Nephron progenitor cell (in vitro differentiated cells): ENCODE results near the gene DNAJC4.
A peak's percentile ranks its signal among the peaks of the same experiment; 100 is the strongest.

Experiments
- DNase-seq: peaks from one replicate; pipeline ENCODE4 v3.0.0; 2021
- H3K27ac Mint-ChIP-seq: 2 replicates; pipeline ENCODE4 v1.8.0; 2021; ENCODE audit warnings: mild to moderate bottlenecking, moderate library complexity, mixed read lengths
- H3K27me3 Mint-ChIP-seq: 2 replicates; pipeline ENCODE4 v1.8.0; 2021; ENCODE audit warnings: mild to moderate bottlenecking, low read depth, mixed read lengths; ENCODE audit not compliant: poor library complexity
- H3K36me3 Mint-ChIP-seq: 2 replicates; pipeline ENCODE4 v1.8.0; 2021; ENCODE audit warnings: low read depth, mixed read lengths
- H3K4me1 Mint-ChIP-seq: 2 replicates; pipeline ENCODE4 v1.8.0; 2021; ENCODE audit warnings: mixed read lengths
- H3K4me3 Mint-ChIP-seq: 2 replicates; pipeline ENCODE4 v1.8.0; 2021; ENCODE audit warnings: mild to moderate bottlenecking, moderate library complexity, mixed read lengths
- H3K9me3 Mint-ChIP-seq: 2 replicates; pipeline ENCODE4 v1.8.0; 2021; ENCODE audit warnings: mild to moderate bottlenecking, moderate library complexity, mixed read lengths
- CTCF ChIP-seq: fragments of 200-600 bp; sonication (generic); IDR thresholded peaks from 2 replicates; pipeline ENCODE4 v1.5.0; 2021; ENCODE audit warnings: antibody characterized with exemption

The DNAJC4 gene

DNA sequence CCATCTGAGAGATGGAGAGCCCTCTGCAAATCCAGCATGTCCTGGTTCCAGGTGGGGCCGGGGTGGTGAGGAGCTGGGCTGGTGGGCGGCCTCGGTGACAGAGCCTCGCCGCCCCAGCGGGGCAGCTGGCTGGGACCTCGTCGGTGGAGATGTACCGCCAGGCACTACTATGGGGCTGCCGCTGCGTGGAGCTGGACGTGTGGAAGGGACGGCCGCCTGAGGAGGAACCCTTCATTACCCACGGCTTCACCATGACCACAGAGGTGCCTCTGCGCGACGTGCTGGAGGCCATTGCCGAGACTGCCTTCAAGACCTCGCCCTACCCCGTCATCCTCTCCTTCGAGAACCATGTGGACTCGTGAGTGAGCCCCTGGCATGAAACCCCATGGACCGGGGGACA lies 28.0 kb downstream of the DNAJC4 start:
- Mint-ChIP-seq H3K36me3 (peaks cover 21% of the 10 kb centered on the region), H3K27me3 (peaks cover 2% of the 10 kb centered on the region), H3K4me3 (no peak overlapping the region), H3K27ac (no peak overlapping the region), H3K4me1 (peaks cover 26% of the 10 kb centered on the region), H3K9me3 (no peaks in the 10 kb centered on the region)
- no peak for DNase-seq
- no peak for TF ChIP-seq CTCF

DNA sequence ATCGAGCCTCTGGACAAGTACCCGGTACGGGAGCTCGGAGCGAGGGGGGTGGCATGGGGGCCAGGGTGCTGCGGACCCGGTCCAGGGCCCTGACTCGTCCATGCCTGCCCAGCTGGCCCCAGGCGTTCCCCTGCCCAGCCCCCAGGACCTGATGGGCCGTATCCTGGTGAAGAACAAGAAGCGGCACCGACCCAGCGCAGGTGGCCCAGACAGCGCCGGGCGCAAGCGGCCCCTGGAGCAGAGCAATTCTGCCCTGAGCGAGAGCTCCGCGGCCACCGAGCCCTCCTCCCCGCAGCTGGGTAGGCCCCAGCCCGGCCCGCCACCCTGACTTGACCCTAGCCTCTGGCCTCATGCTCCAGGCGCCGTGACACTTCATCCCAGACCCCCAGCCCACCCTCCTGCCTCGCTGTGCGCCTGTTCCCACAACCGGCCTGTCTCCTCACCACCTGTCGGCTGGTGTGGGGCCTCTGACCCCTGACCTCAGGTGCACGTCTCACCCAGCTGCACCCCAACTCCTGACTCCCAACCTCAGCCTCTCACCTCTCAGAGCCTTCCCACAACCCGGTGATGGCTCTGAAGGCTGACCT lies 28.7 kb downstream of the DNAJC4 start:
- Mint-ChIP-seq H3K27me3 (peaks cover 2% of the 10 kb centered on the region), H3K27ac (peak overlapping the region; percentile 89), H3K4me1 (peaks cover 25% of the 10 kb centered on the region), H3K36me3 (peaks cover 21% of the 10 kb centered on the region), H3K9me3 (no peaks in the 10 kb centered on the region), H3K4me3 (no peak overlapping the region)
- no peak for TF ChIP-seq CTCF
- DNase-seq: no peak

DNA sequence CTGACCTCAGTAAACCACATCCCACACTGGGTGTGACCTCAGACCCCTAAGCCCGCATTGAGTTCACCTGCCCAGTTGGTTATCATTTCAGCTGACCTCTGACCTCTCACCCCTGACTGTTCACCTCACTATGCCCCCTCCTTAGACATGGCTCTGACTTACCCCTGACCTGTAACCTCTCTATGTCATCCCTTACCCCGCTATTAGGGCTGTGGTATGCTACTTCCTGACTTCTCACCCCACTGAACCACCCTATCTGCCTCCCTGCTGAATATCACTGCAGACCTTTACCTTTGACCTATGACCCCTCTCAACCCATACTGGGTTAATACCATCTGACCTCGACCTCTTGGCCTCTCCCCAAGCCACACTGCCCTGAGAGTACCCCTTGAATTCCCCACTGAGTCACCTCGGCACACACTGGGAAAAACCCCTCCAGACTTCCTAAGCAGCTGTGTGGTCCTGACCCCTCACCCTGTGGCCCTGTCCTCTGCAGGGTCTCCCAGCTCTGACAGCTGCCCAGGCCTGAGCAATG lies 29.3 kb downstream of the DNAJC4 start:
- no peak for TF ChIP-seq CTCF
- H3K4me1 Mint-ChIP-seq: peaks cover 30% of the 10 kb centered on the region
- no peak for DNase-seq
- H3K4me3 Mint-ChIP-seq: no peak overlapping the region
- peaks cover 21% of the 10 kb centered on the region for H3K36me3 Mint-ChIP-seq
- peaks cover 2% of the 10 kb centered on the region for H3K27me3 Mint-ChIP-seq
- no peaks in the 10 kb centered on the region for H3K9me3 Mint-ChIP-seq
- H3K27ac Mint-ChIP-seq: peak overlapping the region; percentile 89

DNA sequence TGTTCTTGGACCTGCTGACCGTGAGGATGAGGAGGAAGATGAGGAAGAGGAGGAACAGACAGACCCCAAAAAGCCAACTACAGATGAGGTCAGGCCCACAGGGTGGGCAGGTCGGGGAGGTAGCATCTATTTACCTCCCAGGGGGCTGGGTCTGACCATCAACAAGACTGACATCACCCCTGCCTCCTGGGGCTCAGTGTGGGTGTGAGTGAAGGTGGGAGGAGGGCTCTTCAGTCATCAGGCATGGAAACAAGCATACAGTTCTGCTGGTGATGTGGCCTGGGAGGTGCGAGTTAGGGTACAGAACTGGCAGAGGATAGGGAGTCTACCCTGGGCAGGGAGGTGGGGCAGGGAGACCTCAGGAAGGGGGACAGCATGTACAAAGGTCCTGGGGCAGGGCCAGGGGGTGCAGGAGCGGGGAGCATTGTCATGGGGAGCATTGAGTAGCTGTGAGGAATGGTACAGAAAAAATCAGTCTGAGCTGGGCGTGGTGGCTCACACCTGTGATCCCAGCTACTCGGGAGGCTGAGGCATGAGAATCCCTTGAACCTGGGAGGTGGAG lies 29.9 kb downstream of the DNAJC4 start:
- Mint-ChIP-seq H3K27ac (peak overlapping the region; percentile 89), H3K27me3 (peaks cover 2% of the 10 kb centered on the region), H3K4me3 (no peak overlapping the region), H3K9me3 (no peaks in the 10 kb centered on the region), H3K36me3 (peaks cover 21% of the 10 kb centered on the region), H3K4me1 (peaks cover 30% of the 10 kb centered on the region)
- no peak for DNase-seq
- no peak for TF ChIP-seq CTCF

GRCh38 chr11:64261556-64262080 lies 31.3 kb downstream of the DNAJC4 start:
- H3K4me1 Mint-ChIP-seq: peaks cover 27% of the 10 kb centered on the region
- H3K9me3 Mint-ChIP-seq: no peaks in the 10 kb centered on the region
- no peak for DNase-seq
- peaks cover 2% of the 10 kb centered on the region for H3K27me3 Mint-ChIP-seq
- no peak for TF ChIP-seq CTCF
- no peak overlapping the region for H3K4me3 Mint-ChIP-seq
- H3K27ac Mint-ChIP-seq: no peak overlapping the region
- peaks cover 21% of the 10 kb centered on the region for H3K36me3 Mint-ChIP-seq
